D341Med (cell line): ENCODE results near the gene LLCFC1.

ENCODE experiments used
- DNase-seq: peaks from one replicate; pipeline ENCODE4 v3.0.0; 2012; ENCODE audit warnings: low spot score

The LLCFC1 gene

GRCh38 chr7:142939226-142939910, at the start of gene LLCFC1:
TSS of gene LLCFC1 (plus strand) at chr7:142939484. CDS start at chr7:142939622, 138 bp downstream.
- no peak for DNase-seq

DNA sequence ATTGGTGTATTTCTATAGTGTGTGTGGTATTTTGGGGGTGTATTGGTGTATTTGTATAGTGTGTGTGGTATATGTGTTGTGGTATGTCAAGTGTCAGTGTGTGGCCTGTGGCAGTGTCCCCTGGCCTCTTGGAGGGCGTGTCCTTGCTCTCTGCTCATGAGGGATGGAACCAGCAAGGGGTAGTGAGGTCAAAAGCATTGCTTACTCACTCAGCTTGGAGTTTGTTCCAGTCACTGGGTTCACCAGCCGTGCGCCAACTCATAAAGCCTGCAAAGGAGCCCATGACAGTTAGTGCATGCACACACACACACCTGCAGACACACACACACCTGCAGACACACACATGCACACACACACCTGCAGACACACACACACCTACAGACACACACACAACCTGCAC, 49.5 kb upstream of the LLCFC1 start:
- DNase-seq: no peak

GRCh38 chr7:142890874-142891485, 48.3 kb upstream of the LLCFC1 start:
- DNase-seq: no peak

DNA sequence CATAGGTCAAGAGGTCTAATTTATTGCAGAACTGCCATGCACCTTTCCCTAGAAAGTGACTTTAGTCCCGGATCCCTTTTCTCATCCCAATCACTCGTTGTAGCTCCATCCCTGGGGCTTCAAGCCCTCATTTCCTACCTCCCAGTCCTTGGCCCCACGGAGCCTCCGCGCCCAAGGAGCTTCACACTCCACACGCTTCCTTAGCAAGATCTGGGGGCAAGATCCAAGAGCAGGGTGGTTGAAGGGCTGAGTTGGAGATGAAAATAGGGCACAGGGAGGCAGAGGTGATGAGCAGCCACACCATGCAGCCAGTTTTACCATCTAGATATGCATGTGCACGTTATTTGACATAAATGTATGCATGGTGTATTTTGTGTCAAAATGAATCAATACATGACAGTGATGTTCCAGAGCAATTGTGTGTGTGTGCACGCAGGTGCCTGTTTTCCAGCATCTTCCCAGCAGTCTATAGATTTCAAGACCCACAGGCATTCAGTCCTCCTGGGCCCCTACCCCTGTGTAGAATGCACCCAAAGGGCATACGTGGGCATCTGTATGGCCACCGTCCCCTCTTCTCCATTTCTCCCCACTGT, 47.7 kb upstream of the LLCFC1 start:
- no peak for DNase-seq

- no peak for DNase-seq
These were observed 46.3 kb upstream of the LLCFC1 start for GRCh38 chr7:142892951-142893350.

GRCh38 chr7:142894112-142894984, 44.9 kb upstream of the LLCFC1 start:
- DNase-seq: no peak

- DNase-seq: no peak
These were observed 44.2 kb upstream of the LLCFC1 start for GRCh38 chr7:142894985-142895593.

GRCh38 chr7:142896151-142896550, 43.1 kb upstream of the LLCFC1 start:
- no peak for DNase-seq

DNA sequence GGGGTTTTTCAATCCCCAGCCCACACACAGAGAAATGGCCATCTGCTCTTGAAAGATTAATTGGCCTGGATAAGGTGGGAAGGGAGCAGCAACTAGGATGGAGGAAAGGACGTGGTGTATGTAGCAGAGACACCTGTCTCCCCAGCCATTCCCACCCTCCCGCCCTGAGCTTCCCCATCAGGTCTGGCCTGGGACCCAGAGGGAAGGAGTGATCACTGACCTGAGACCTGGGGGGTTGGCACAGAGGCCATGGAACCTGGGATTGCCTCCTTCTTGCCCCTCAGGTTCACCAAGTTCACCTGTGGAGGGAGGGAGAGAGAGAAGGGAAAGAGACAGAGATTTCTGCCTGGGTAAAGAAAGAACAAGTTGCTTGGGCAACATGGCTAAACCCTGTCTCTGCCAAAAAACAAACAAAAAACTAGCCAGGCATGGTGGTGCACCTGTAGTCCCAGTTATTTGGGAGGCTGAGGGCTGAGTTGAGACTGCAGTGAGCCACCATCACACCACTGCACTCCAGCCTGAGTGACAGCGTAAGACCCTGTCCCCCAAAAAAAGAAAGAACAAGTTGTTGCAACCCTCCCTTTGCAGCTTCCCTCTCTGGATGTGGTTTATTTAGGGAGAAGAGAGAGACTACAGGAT, 42.4 kb upstream of the LLCFC1 start:
- DNase-seq: no peak

DNA sequence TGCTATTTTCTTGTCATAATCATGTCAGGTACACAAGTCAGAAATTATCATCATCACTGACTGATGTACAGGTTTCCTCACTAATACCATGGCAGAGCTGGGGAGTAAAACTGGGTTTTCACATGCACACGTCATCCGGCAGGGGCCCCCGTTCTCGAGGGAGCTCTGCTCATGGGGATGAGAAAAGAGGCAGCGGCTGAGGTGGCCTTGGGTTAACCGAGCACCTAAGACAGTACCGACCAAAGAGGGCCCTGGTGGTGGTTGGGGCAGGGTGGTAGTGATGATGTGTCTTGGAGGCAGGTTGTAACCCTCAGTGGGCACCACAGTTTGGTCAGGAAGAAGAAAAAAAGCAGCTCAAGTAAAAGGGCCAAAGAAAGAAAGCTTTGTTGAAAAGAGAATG, 41.6 kb upstream of the LLCFC1 start:
- DNase-seq: no peak

DNA sequence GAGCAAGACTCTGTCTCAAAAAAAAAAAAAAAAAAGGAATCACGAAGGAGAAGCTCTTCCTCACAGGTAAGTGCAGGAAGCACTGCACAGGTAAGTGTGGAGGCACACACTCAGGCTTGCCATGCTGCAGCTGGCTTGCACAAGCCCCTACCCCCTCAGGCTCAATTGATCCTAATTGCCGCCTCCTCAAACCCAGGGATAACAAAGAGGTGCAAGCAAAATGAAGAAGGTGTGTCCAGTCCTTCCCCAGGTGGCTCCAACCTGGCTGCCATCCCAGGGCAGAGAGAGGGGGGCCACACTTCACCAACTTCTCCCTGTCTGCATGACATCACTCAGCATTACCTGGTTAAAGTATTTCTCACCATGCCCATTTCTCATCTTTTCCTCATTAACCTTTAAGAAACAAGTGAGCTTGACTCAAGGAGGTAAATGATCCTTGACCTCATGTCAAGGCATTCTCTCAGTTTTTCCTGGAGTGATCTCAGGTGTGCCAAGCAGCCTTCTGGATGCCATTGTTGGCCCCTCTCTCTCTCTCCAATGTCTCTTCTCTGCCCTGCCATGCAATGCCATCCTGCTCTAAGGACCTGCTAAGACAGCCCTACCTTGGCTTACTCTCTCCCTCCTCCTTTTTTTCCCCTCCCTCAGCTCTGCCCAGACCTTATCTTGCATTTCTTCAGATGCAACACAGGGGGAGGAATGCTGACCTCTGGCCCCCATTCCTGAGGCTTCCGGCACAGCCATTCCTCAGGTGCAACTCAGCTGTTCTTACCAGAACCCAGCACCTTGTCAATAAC, 40.7 kb upstream of the LLCFC1 start:
- DNase-seq: no peak

DNA sequence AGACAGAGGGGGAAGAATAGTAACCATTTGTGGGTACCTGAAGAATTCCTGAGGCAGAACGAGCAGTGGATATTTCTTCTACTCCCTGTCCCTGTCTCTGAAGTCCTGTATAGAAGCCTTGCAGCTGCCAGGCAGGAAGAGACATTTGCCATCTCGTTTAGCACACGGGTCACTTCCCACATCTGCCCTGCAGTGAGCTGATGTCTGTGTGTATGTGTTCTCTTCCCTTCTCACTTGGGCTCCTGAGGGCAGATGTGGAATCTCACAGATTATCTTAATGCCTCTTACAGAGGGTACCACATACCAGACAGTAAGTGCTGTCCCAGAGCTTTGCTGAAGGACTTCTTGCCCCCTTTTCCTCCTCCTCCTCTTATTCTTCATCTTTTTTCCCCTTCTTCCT, 39.6 kb upstream of the LLCFC1 start:
- DNase-seq: no peak

GRCh38 chr7:142901426-142902259, 37.6 kb upstream of the LLCFC1 start:
- DNase-seq: no peak

GRCh38 chr7:142904128-142904527, 35.2 kb upstream of the LLCFC1 start:
- DNase-seq: no peak

- DNase-seq: no peak
These were observed 33.5 kb upstream of the LLCFC1 start for GRCh38 chr7:142905759-142906158.

- DNase-seq: no peak
These were observed 32.6 kb upstream of the LLCFC1 start for GRCh38 chr7:142906643-142907042.

- DNase-seq: no peak
These were observed 31.0 kb upstream of the LLCFC1 start for GRCh38 chr7:142908290-142908689.

DNA sequence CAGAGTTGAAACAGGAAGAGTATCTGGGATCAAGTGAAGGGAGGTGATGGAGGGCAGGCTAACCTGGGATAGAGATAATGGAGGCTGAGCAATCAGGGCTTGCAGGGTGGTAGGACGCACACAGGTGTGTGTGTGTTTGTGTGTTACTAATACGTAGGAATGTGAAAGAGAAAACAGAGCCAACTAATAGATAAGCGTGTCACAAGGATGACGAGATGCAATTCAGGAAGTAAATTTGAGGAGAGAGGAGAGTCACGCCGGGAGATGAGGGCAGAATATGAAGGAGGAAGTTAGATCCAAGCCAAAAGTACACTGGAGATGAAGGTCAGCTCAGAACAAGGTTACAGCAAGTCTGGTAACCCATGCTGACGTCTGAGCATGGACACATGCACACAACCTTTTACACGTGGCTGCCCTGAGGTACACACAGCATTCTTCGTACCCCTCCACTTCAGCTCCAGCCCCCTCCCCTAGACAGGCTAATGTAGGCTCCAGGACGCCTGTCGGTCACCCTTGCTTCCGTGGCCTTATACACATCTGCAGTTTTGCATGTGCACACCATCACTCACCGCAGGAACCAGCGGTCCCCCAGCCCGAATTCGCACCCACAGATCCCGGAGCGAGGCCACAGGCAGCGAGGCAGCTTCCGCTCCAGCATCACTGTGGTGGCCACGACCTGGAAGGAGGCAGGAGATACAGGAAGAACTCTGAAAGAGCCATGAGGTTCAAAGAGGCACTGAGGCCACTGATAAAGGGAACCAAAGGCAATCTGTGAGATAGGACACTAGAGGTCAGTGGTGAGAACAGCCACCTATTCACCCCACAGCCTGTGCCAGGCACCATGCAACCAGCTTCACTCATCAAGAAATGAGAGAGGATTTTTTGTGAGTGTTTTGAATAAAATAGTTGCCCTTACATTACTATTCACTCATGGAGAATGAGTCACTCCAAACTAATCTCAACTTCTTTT, 30.1 kb upstream of the LLCFC1 start:
- no peak for DNase-seq

DNA sequence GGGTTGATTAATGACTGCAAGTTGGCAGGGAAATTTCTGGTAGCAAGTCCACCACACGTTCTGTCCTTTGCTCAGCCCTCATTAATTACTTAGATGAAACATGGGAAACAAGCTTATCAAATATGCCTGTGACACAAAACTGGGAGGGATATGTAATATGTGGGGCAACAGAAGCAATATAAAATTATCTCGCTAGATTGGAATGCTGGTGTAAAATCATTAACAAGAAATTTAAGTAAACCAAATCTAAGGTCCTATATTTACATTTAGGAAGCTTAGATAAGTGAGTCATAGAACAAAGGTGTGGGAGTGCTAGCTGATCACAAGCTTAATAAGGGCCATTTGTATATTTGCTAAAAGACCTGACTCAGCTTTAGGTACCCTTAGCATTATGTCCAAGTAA, 29.3 kb upstream of the LLCFC1 start:
- DNase-seq: no peak
